Astrocyte (in vitro differentiated cells and primary cell): ENCODE results near the gene GJA4. TPM values are rescaled to one million over a fixed set of nuclear protein-coding genes. Genes with fewer than 3 reads are reported as not detected.
A peak's percentile ranks its signal among the peaks of the same experiment; 100 is the strongest.

Source experiments
- DNase-seq: peaks from one replicate; pipeline ENCODE4 v3.0.0-alpha.2; 2010; ENCODE audit warnings: low read depth
- FAIRE-seq: peaks from 2 replicates; lab custom pipeline; 2011; peaks lifted over from hg19 to GRCh38; lab: Jason Lieb, UNC
- H2AFZ ChIP-seq: 2 replicates; pipeline ENCODE4 v1.6.0; 2012; ENCODE audit warnings: low read depth, low read length, inconsistent platforms
- H3K27ac ChIP-seq: 2 replicates; pipeline ENCODE4 v1.5.1; 2011; ENCODE audit warnings: low read depth, low read length, inconsistent platforms
- H3K27me3 ChIP-seq: 2 replicates; pipeline ENCODE4 v1.6.0; 2011; ENCODE audit warnings: low read length, inconsistent platforms; ENCODE audit not compliant: insufficient read depth
- H3K36me3 ChIP-seq: 2 replicates; pipeline ENCODE4 v1.5.1; 2011; ENCODE audit warnings: low read length, inconsistent platforms; ENCODE audit not compliant: insufficient read depth
- H3K4me1 ChIP-seq: 2 replicates; pipeline ENCODE4 v1.5.1; 2011; ENCODE audit warnings: low read length, inconsistent platforms; ENCODE audit not compliant: insufficient read depth
- H3K4me2 ChIP-seq: 2 replicates; pipeline ENCODE4 v1.6.0; 2012; ENCODE audit warnings: low read length, inconsistent platforms
- H3K4me3 ChIP-seq: 2 replicates; pipeline ENCODE4 v1.5.1; 2011; ENCODE audit warnings: low read depth, mild to moderate bottlenecking, low read length, inconsistent platforms; ENCODE audit not compliant: insufficient read depth
- H3K79me2 ChIP-seq: 2 replicates; pipeline ENCODE4 v1.6.0; 2012; ENCODE audit warnings: mild to moderate bottlenecking, low read length, inconsistent platforms; ENCODE audit not compliant: insufficient read depth
- H3K9ac ChIP-seq: 2 replicates; pipeline ENCODE4 v1.6.0; 2012; ENCODE audit warnings: mild to moderate bottlenecking, low read length, inconsistent platforms
- H3K9me3 ChIP-seq: 2 replicates; pipeline ENCODE4 v1.5.1; 2012; ENCODE audit warnings: low read depth, mild to moderate bottlenecking, low read length, inconsistent platforms; ENCODE audit not compliant: insufficient read depth
- H4K20me1 ChIP-seq: 2 replicates; pipeline ENCODE4 v1.6.0; 2012; ENCODE audit warnings: low read length, inconsistent platforms; ENCODE audit not compliant: insufficient read depth
- H3K27ac Mint-ChIP-seq: one replicate; pipeline ENCODE4 v1.8.0; 2021; ENCODE audit warnings: mild to moderate bottlenecking, mixed read lengths; ENCODE audit not compliant: unreplicated experiment
- H3K27me3 Mint-ChIP-seq: one replicate; pipeline ENCODE4 v1.8.0; 2021; ENCODE audit warnings: low read depth, mixed read lengths; ENCODE audit not compliant: unreplicated experiment
- H3K36me3 Mint-ChIP-seq: one replicate; pipeline ENCODE4 v1.8.0; 2021; ENCODE audit warnings: low read depth, mixed read lengths; ENCODE audit not compliant: unreplicated experiment
- H3K4me1 Mint-ChIP-seq: one replicate; pipeline ENCODE4 v1.8.0; 2021; ENCODE audit warnings: low read depth, mixed read lengths; ENCODE audit not compliant: unreplicated experiment
- H3K4me3 Mint-ChIP-seq: one replicate; pipeline ENCODE4 v1.8.0; 2021; ENCODE audit warnings: mild to moderate bottlenecking, moderate library complexity, mixed read lengths; ENCODE audit not compliant: unreplicated experiment
- H3K9me3 Mint-ChIP-seq: one replicate; pipeline ENCODE4 v1.8.0; 2021; ENCODE audit warnings: mild to moderate bottlenecking, mixed read lengths; ENCODE audit not compliant: unreplicated experiment
- CTCF ChIP-seq: IDR thresholded peaks from 2 replicates; pipeline ENCODE4 v1.5.1; 2011; ENCODE audit warnings: low read depth, mild to moderate bottlenecking, inconsistent platforms, low read length, moderate library complexity; ENCODE audit not compliant: insufficient read depth
- EZH2 ChIP-seq: IDR thresholded peaks from 2 replicates; pipeline ENCODE4 v1.6.1; 2012; ENCODE audit warnings: mild to moderate bottlenecking, low read length, inconsistent platforms; ENCODE audit not compliant: insufficient read depth
- total RNA-seq: library from RNA; stranded (reverse); gene quantifications from 2 replicates; pipeline ENCODE4 v1.2.1, GENCODE V29; 2021

Gene GJA4
- total RNA-seq, 1 donor from 2014 or later, result not detected

GRCh38 chr1:34781071-34781843 is 11.5 kb upstream of the GJA4 start, which contains the start of gene GJB3:
Gene GJB3, plus strand, starts transcription at chr1:34781214. Its CDS starts 3,549 bp downstream, at chr1:34784763.
- H3K27ac Mint-ChIP-seq, result no peak within 1 kb of the TSS
- peaks cover 64% of the 10 kb centered on the region for H3K27me3 Mint-ChIP-seq
- H3K36me3 Mint-ChIP-seq, result no peaks in the 10 kb centered on the region
- H3K4me2 ChIP-seq, result peak within 1 kb of the TSS; percentile 80
- no peaks in the 10 kb centered on the region for H3K9me3 ChIP-seq
- H3K9me3 Mint-ChIP-seq, result no peaks in the 10 kb centered on the region
- H3K9ac ChIP-seq, result no peak within 1 kb of the TSS
- H3K27me3 ChIP-seq, result peaks cover 27% of the 10 kb centered on the region
- no peak for FAIRE-seq
- H4K20me1 ChIP-seq, result no peaks in the 10 kb centered on the region
- H3K4me1 Mint-ChIP-seq, result peaks cover 3% of the 10 kb centered on the region
- H3K4me3 Mint-ChIP-seq, result no peak within 1 kb of the TSS
- DNase-seq, result no peak
- TF ChIP-seq CTCF (no peak), EZH2 (peak; percentile 92)
- H3K4me3 ChIP-seq, result peak within 1 kb of the TSS; percentile 23
- H3K27ac ChIP-seq, result no peak within 1 kb of the TSS
- no peaks in the 10 kb centered on the region for H3K36me3 ChIP-seq
- H3K79me2 ChIP-seq, result no peaks in the 10 kb centered on the region
- H3K4me1 ChIP-seq, result peaks cover 12% of the 10 kb centered on the region
- H2AFZ ChIP-seq, result peak within 1 kb of the TSS; percentile 61

GRCh38 chr1:34781844-34782391 is 10.9 kb upstream of the GJA4 start:
- Histone ChIP-seq H3K27me3 (peaks cover 23% of the 10 kb centered on the region), H3K9ac (no peak overlapping the region), H3K36me3 (no peaks in the 10 kb centered on the region), H3K4me3 (no peak overlapping the region), H2AFZ (no peak overlapping the region), H3K27ac (no peak overlapping the region), H3K79me2 (no peaks in the 10 kb centered on the region), H4K20me1 (no peaks in the 10 kb centered on the region), H3K4me1 (peaks cover 12% of the 10 kb centered on the region), H3K9me3 (no peaks in the 10 kb centered on the region), H3K4me2 (peak overlapping the region; percentile 80)
- Mint-ChIP-seq H3K4me3 (no peak overlapping the region), H3K27ac (no peak overlapping the region), H3K27me3 (peaks cover 70% of the 10 kb centered on the region), H3K9me3 (no peaks in the 10 kb centered on the region), H3K4me1 (peaks cover 5% of the 10 kb centered on the region), H3K36me3 (no peaks in the 10 kb centered on the region)
- FAIRE-seq (no peak), DNase-seq (no peak)
- TF ChIP-seq CTCF (no peak), EZH2 (peak; percentile 11)
